H1 (cell line): ENCODE results near the gene CHST8. TPM values are rescaled to one million over a fixed set of nuclear protein-coding genes. Genes with fewer than 3 reads are reported as not detected.

Source experiments
- MAX ChIP-seq: IDR thresholded peaks from 2 replicates; pipeline ENCODE4 v1.6.1; 2012; ENCODE audit warnings: inconsistent platforms
- RNF2 ChIP-seq: fragments of 200-900, 300-1000 bp; sonication (generic); IDR thresholded peaks from 2 replicates; pipeline ENCODE4 v1.7.1; 2016; ENCODE audit warnings: borderline replicate concordance, low read depth, mild to moderate bottlenecking, antibody characterized with exemption, low read length; ENCODE audit not compliant: poor library complexity, severe bottlenecking; ENCODE audit errors: missing control alignments
- SIX5 ChIP-seq: IDR thresholded peaks from 2 replicates; pipeline ENCODE4 v1.6.1; 2011; ENCODE audit warnings: mild to moderate bottlenecking, low read depth, low read length
- polyA plus RNA-seq, 7 experiments: library from polyadenylated mRNA; depleted of rRNA in 3 of 7; stranded (reverse) in 5 of 7; unstranded in 2 of 7; fragments of >200 nt in 5 of 7; fragments of 200-250 nt in 2 of 7; gene quantifications; 1 replicate in 5 of 7; 2 replicates in 1 of 7; 4 replicates in 1 of 7; pipeline versions ENCODE4 v1.2.1 to v1.2.3, GENCODE V29; 2011 to 2013; ENCODE audit warnings: missing spikeins in 2 of 7, mixed read lengths in 2 of 7
- total RNA-seq: library from RNA; stranded (reverse); fragmentation: NEBNext Ultra II Directional; extraction: Animal tissue kit (Norgen Biotek cat#: 25700); gene quantifications from 2 replicates; pipeline ENCODE4 v1.2.1, GENCODE V29; 2021

Gene CHST8
- total and polyA plus RNA-seq, 2 of the 8 experiments (the other 6 are each of a cell fraction or from before 2014, with no cell fraction given), result 10.8 to 28.2 TPM

- TF ChIP-seq SIX5 (no peak), RNF2 (no peak), MAX (no peak)
Measured at GRCh38 chr19:33634361-33635091, 12.8 kb downstream of the CHST8 start (continued).
